ENCODE results near the gene C5AR2. TPM values are rescaled to one million over a fixed set of nuclear protein-coding genes. Genes with fewer than 3 reads are reported as not detected.

Gene C5AR2
- total RNA-seq, 1 experiment from 2014 or later = not detected

DNA sequence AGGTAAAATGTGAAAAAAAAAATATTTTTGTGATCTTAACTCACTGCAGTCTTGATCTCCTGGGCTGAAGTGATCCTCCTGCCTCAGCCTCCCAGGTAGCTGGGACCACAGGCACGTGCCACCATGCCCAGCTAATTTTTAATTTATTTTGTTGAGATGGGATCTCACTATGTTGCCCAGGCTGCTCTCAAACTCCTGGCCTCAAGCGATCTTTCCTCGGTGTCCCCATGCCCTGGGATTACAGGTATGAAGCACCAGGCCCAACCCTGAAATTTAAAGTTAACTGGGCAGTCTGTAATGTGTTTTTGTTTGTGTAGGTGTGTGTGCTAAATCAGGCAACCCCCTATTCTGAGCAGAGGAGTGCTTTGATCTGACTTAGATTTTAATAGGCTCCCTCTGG is 25.7 kb upstream of the C5AR2 start:
- Mint-ChIP-seq H3K4me1 (peaks cover 7% of the 10 kb centered on the region in 2 experiments), H3K27ac (no peak overlapping the region), H3K4me3 (no peak overlapping the region), H3K9me3 (peaks cover 0 to 2% of the 10 kb centered on the region in 2 experiments; a peak in 2 of 5 replicates), H3K27me3 (ENCODE audit: low read depth) (peaks cover 11% of the 10 kb centered on the region), H3K36me3 (ENCODE audit: insufficient read depth in 1 of 3, low read depth in 3 of 3) (no peaks in the 10 kb centered on the region)
- Histone ChIP-seq H3K4me2 (ENCODE audit: insufficient read depth, insufficient read length, low read length) (no peak overlapping the region), H4K91ac (ENCODE audit: insufficient read length, low read depth, low read length) (no peak overlapping the region), H3K79me1 (ENCODE audit: insufficient read depth, low read depth, low read length, poor library complexity, severe bottlenecking) (no peaks in the 10 kb centered on the region), H2BK15ac (ENCODE audit: low read depth, low read length) (no peak overlapping the region), H3K14ac (ENCODE audit: insufficient read depth, low read length) (no peak overlapping the region), H4K8ac (replicated peaks; ENCODE audit: insufficient read length, low read depth, low read length) (no peak overlapping the region), H3K4me1 (ENCODE audit: insufficient read depth, low read length) (no peaks in the 10 kb centered on the region), H4K20me1 (ENCODE audit: control insufficient read depth, insufficient read depth, insufficient read length) (no peaks in the 10 kb centered on the region), H3K18ac (ENCODE audit: insufficient read length, low read depth, low read length) (no peak overlapping the region), H3K79me2 (ENCODE audit: insufficient read depth, low read length) (no peaks in the 10 kb centered on the region), H2AK5ac (ENCODE audit: insufficient read length, low read length) (no peak overlapping the region), H2AFZ (ENCODE audit: low read length) (no peak overlapping the region), H3K9ac (ENCODE audit: extremely low read depth, insufficient read length, low read length) (no peak overlapping the region), H3K23ac (ENCODE audit: insufficient read length, low read depth, low read length) (no peak overlapping the region), H3K9me3 (ENCODE audit: control insufficient read depth, low read depth, low read length) (no peaks in the 10 kb centered on the region), H2BK20ac (ENCODE audit: low read depth, low read length, poor library complexity, severe bottlenecking) (no peak overlapping the region), H3K23me2 (ENCODE audit: insufficient read length, low read depth, low read length, poor library complexity, severe bottlenecking) (no peaks in the 10 kb centered on the region), H3K27me3 (ENCODE audit: insufficient read depth, low read length) (no peaks in the 10 kb centered on the region), H3K56ac (ENCODE audit: insufficient read length, low read depth, low read length) (no peak overlapping the region), H3T11ph (ENCODE audit: low read length) (no peak overlapping the region), H3K4ac (ENCODE audit: low read depth, low read length) (no peak overlapping the region), H2BK12ac (ENCODE audit: insufficient read length, low read depth, low read length) (no peak overlapping the region), H2BK5ac (ENCODE audit: insufficient read length, low read length) (no peak overlapping the region), H2BK120ac (ENCODE audit: low read depth, low read length, poor library complexity, severe bottlenecking) (no peak overlapping the region), H3K27ac (ENCODE audit: insufficient read length, low read depth, low read length) (no peak overlapping the region), H4K5ac (ENCODE audit: insufficient read length, low read depth, low read length) (no peak overlapping the region)
- WGBS (ENCODE audit: extremely low coverage, insufficient read length, low lambda C conversion rate) = no CpG with 5 or more reads among the region's 3 CpGs
- DNase-seq = no peak
- no peak for TF ChIP-seq CTCF (conservative IDR thresholded peaks at IDR 0.05)

All from H9 (cell line).